Panc1 (cell line): ENCODE measurements around the gene NOP14. TPM values are rescaled to one million over a fixed set of nuclear protein-coding genes. Genes with fewer than 3 reads are reported as not detected.

Source experiments
- ATAC-seq: fragments of 200-7000 bp; cut with Tn5 transposase; 2 replicates; pipeline ENCODE4 v1.9.1; 2020; ENCODE audit warnings: mild to moderate bottlenecking, moderate library complexity
- BruUV-seq: library from RNA; stranded (reverse); fragments of 400-500 nt; replicated peaks from 2 replicates; lab custom pipeline; 2021; lab: Mats Ljungman, UMichigan
- CTCF ChIA-PET: fragments of 300-600 bp; sonication (Branson Sonifier 250); formaldehyde crosslinking; loops from one replicate; lab custom pipeline; 2022; ENCODE audit warnings: antibody characterized with exemption; lab: Charles Lee
- POLR2A ChIA-PET: fragments of 300-600 bp; sonication (Branson Sonifier 250); formaldehyde crosslinking; loops from one replicate; lab custom pipeline; 2022; ENCODE audit warnings: antibody characterized with exemption; lab: Charles Lee
- DNase-seq: peaks from one replicate; pipeline ENCODE4 v3.0.0-alpha.2; 2010; ENCODE audit warnings: low read depth, low spot score
- H3K27ac ChIP-seq: 2 replicates; pipeline ENCODE4 v1.5.1; 2011; ENCODE audit warnings: mild to moderate bottlenecking, low read length, inconsistent platforms
- H3K27me3 ChIP-seq: fragments of 200-500 bp; sonication (Bioruptor generic); 2 replicates; pipeline ENCODE4 v1.6.0; 2014; ENCODE audit warnings: low read length, inconsistent platforms; ENCODE audit not compliant: control insufficient read depth, insufficient read depth
- H3K36me3 ChIP-seq: fragments of 200-500 bp; sonication (Bioruptor generic); 2 replicates; pipeline ENCODE4 v1.5.1; 2014; ENCODE audit warnings: inconsistent platforms, mild to moderate bottlenecking, low read length, moderate library complexity; ENCODE audit not compliant: control insufficient read depth, insufficient read depth
- H3K4me1 ChIP-seq: 2 replicates; pipeline ENCODE4 v1.5.1; 2011; ENCODE audit warnings: inconsistent platforms, mild to moderate bottlenecking, low read length, moderate library complexity; ENCODE audit not compliant: control insufficient read depth, insufficient read depth
- H3K4me3 ChIP-seq, 2 experiments: 2 replicates each; pipeline ENCODE4 v1.5.1; 2011 to 2012; ENCODE audit warnings: low read depth in 2 of 2, low read length in 2 of 2, mild to moderate bottlenecking in 2 of 2, inconsistent platforms in 1 of 2, moderate library complexity in 1 of 2
- H3K9me3 ChIP-seq: fragments of 200-500 bp; sonication (Bioruptor generic); 2 replicates; pipeline ENCODE4 v1.5.1; 2014; ENCODE audit warnings: low read depth, mild to moderate bottlenecking, inconsistent platforms, low read length, moderate library complexity; ENCODE audit not compliant: control insufficient read depth, insufficient read depth
- POLR2AphosphoS5 ChIP-seq: IDR thresholded peaks from 2 replicates; pipeline ENCODE4 v1.6.1; 2012; ENCODE audit warnings: mild to moderate bottlenecking, low read depth, low read length, moderate library complexity
- SIN3A ChIP-seq: IDR thresholded peaks from 2 replicates; pipeline ENCODE4 v1.6.1; 2012; ENCODE audit warnings: low read depth, mild to moderate bottlenecking, low read length, moderate library complexity, borderline replicate concordance; ENCODE audit not compliant: insufficient read depth
- TCF7L2 ChIP-seq: IDR thresholded peaks from 2 replicates; pipeline ENCODE4 v1.6.1; 2011; ENCODE audit warnings: mild to moderate bottlenecking, low read depth, low read length, inconsistent platforms
- in situ Hi-C: cut with HindIII; loops from 2 replicates; pipeline ENCODE4 v1.10.0; 2016; ENCODE audit warnings: low sequenced_read_pairs, low pct_unique_long_range_greater_than_20kb
- intact Hi-C: fragments of 100-400 bp; cut with micrococcal nuclease; formaldehyde crosslinking; loops from one replicate; pipeline ENCODE4 v1.10.0; 2022; ENCODE audit not compliant: unreplicated experiment
- total RNA-seq: library from RNA; stranded (reverse); gene quantifications from one replicate; pipeline ENCODE4 v1.2.1, GENCODE V29; 2021; ENCODE audit not compliant: unreplicated experiment
- TF ChIP-seq, protein P1 (sequence below): fragments of 450-650 bp; IDR thresholded peaks from 2 replicates; pipeline ENCODE4 v1.5.1; 2017; ENCODE audit warnings: mild to moderate bottlenecking
- TF ChIP-seq, protein P2 (sequence below), 2 experiments: IDR thresholded peaks; 2 replicates each; pipeline ENCODE4 v1.6.1; 2011 to 2012; ENCODE audit warnings: low read depth in 2 of 2, control low read depth in 1 of 2, low read length in 1 of 2, mild to moderate bottlenecking in 1 of 2, moderate library complexity in 1 of 2; ENCODE audit not compliant: insufficient read depth in 1 of 2

NOP14 gene
- total RNA-seq, 1 experiment from 2014 or later, result 32.9 TPM

- intact Hi-C loops (no loop called here), in situ Hi-C loops (no loop called here)
Observed at GRCh38 chr4:2927696-2928075, 35.5 kb downstream of the NOP14 start.

DNA sequence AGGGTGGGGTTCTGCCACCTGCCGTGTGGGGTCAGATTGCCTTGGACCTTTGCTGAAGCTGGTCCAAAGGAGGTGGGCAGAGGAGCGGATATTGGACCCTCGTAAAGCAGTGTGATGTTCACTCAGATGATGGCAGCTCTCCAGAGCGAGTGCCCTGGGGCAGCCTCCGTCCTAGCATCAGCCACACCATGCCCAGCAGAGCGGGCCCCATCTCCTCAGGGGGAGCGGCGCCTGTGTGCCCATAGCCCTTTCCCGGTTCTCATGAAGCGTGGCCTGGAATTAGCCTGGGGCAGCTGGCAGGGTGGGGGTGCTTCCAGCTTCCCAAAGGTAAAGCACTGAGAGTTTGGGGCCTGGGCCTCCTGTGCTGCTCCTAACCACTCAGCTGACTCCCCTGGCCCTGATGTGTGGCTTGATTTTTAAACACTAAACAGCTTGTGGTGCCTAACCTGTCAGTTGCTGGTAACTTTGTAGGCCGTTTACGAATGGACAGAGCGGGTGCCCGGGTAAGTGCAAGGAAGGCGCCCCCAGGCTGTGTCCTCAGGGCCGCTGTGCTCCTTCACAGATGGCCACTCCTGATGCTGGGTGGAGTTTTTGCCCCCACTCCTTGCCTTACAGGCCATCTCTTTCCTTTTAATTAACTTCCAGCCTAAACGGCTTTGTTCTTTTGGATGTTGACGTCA, 36.0 kb downstream of the NOP14 start:
- Histone ChIP-seq H3K4me1 (peaks cover 12% of the 10 kb centered on the region; the same call in 1 of the 2 replicates), H3K36me3 (no peaks in the 10 kb centered on the region), H3K4me3 (no peak overlapping the region), H3K9me3 (no peaks in the 10 kb centered on the region), H3K27me3 (no peaks in the 10 kb centered on the region), H3K27ac (no peak overlapping the region)
- TF ChIP-seq POLR2AphosphoS5, result no peak
- TF ChIP-seq, protein P1, sequence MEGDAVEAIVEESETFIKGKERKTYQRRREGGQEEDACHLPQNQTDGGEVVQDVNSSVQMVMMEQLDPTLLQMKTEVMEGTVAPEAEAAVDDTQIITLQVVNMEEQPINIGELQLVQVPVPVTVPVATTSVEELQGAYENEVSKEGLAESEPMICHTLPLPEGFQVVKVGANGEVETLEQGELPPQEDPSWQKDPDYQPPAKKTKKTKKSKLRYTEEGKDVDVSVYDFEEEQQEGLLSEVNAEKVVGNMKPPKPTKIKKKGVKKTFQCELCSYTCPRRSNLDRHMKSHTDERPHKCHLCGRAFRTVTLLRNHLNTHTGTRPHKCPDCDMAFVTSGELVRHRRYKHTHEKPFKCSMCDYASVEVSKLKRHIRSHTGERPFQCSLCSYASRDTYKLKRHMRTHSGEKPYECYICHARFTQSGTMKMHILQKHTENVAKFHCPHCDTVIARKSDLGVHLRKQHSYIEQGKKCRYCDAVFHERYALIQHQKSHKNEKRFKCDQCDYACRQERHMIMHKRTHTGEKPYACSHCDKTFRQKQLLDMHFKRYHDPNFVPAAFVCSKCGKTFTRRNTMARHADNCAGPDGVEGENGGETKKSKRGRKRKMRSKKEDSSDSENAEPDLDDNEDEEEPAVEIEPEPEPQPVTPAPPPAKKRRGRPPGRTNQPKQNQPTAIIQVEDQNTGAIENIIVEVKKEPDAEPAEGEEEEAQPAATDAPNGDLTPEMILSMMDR, result no peak
- no peak for TF ChIP-seq TCF7L2
- TF ChIP-seq, protein P2, sequence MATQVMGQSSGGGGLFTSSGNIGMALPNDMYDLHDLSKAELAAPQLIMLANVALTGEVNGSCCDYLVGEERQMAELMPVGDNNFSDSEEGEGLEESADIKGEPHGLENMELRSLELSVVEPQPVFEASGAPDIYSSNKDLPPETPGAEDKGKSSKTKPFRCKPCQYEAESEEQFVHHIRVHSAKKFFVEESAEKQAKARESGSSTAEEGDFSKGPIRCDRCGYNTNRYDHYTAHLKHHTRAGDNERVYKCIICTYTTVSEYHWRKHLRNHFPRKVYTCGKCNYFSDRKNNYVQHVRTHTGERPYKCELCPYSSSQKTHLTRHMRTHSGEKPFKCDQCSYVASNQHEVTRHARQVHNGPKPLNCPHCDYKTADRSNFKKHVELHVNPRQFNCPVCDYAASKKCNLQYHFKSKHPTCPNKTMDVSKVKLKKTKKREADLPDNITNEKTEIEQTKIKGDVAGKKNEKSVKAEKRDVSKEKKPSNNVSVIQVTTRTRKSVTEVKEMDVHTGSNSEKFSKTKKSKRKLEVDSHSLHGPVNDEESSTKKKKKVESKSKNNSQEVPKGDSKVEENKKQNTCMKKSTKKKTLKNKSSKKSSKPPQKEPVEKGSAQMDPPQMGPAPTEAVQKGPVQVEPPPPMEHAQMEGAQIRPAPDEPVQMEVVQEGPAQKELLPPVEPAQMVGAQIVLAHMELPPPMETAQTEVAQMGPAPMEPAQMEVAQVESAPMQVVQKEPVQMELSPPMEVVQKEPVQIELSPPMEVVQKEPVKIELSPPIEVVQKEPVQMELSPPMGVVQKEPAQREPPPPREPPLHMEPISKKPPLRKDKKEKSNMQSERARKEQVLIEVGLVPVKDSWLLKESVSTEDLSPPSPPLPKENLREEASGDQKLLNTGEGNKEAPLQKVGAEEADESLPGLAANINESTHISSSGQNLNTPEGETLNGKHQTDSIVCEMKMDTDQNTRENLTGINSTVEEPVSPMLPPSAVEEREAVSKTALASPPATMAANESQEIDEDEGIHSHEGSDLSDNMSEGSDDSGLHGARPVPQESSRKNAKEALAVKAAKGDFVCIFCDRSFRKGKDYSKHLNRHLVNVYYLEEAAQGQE (IDR thresholded peaks at IDR 0.05; ENCODE audit: insufficient read depth in 1 of 2, low read depth in 2 of 2, low read length in 1 of 2), result no peak
- TF ChIP-seq SIN3A, result no peak
- intact Hi-C loops (no loop called here), in situ Hi-C loops (no loop called here)
- DNase-seq, result no peak
- ATAC-seq, result no peak
- CTCF ChIA-PET, result no interaction called here
- BruUV-seq, result no TSS peak
- POLR2A ChIA-PET, result no interaction called here

More at GRCh38 chr4:2927696-2928075, 35.5 kb downstream of the NOP14 start:
- H3K36me3 ChIP-seq, result no peaks in the 10 kb centered on the region
- H3K4me3 ChIP-seq, result no peak overlapping the region
- TF ChIP-seq, protein P1, result no peak
- TF ChIP-seq TCF7L2 (no peak), SIN3A (no peak), POLR2AphosphoS5 (no peak)
- TF ChIP-seq, protein P2 (IDR thresholded peaks at IDR 0.05; ENCODE audit: insufficient read depth in 1 of 2, low read depth in 2 of 2, low read length in 1 of 2), result no peak
- no peak overlapping the region for H3K27ac ChIP-seq
- ChIA-PET POLR2A (no interaction called here), CTCF (no interaction called here)
- DNase-seq, result no peak
- H3K4me1 ChIP-seq, result peaks cover 16% of the 10 kb centered on the region; the same call in 1 of the 2 replicates
- no peaks in the 10 kb centered on the region for H3K27me3 ChIP-seq
- ATAC-seq, result no peak
- no peaks in the 10 kb centered on the region for H3K9me3 ChIP-seq
- no TSS peak for BruUV-seq
